ENCODE measurements around the gene ZNF117.

DNA sequence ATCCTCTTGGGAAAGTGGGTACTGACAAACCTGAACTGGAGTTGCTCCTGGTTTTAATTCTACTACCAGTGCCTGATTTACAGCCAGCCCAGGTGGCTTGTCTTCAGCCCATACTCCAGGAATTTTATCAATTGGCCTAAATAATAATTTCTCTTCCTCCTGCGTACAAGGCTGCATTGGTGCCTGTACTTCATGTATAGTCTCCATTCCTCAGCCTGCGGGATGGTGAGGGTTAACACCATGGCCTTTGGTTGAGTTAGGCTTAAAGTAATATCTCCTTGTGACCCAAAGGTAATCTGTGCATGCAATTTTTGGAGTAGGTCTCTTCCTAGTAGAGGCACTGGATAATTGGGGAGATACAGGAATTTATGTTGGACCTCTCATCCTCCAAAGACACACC lies 5.5 kb upstream of the ZNF117 start:
- TF ChIP-seq, protein P1, sequence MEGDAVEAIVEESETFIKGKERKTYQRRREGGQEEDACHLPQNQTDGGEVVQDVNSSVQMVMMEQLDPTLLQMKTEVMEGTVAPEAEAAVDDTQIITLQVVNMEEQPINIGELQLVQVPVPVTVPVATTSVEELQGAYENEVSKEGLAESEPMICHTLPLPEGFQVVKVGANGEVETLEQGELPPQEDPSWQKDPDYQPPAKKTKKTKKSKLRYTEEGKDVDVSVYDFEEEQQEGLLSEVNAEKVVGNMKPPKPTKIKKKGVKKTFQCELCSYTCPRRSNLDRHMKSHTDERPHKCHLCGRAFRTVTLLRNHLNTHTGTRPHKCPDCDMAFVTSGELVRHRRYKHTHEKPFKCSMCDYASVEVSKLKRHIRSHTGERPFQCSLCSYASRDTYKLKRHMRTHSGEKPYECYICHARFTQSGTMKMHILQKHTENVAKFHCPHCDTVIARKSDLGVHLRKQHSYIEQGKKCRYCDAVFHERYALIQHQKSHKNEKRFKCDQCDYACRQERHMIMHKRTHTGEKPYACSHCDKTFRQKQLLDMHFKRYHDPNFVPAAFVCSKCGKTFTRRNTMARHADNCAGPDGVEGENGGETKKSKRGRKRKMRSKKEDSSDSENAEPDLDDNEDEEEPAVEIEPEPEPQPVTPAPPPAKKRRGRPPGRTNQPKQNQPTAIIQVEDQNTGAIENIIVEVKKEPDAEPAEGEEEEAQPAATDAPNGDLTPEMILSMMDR (IDR thresholded peaks at IDR 0.05; ENCODE audit: low read depth, low read length): no peak
- TF ChIP-seq EZH2phosphoT487 (IDR thresholded peaks at IDR 0.05; ENCODE audit: low read depth): no peak
